HCT116 (cell line): ENCODE data around the gene UBQLN4. TPM values are rescaled to one million over a fixed set of nuclear protein-coding genes. Genes with fewer than 3 reads are reported as not detected.

ENCODE experiments used
- ATAC-seq: fragments of 200-7000 bp; cut with Tn5 transposase; 2 replicates; pipeline ENCODE4 v1.9.1; 2020; ENCODE audit warnings: mild to moderate bottlenecking, moderate library complexity
- BruUV-seq: library from RNA; stranded (reverse); fragments of 400-500 nt; replicated peaks from 2 replicates; lab custom pipeline; 2021; lab: Mats Ljungman, UMichigan
- CTCF ChIA-PET: fragments of 300-600 bp; sonication (Branson Sonifier 250); formaldehyde crosslinking; loops from one replicate; lab custom pipeline; 2021; ENCODE audit warnings: antibody characterized with exemption; lab: Charles Lee
- POLR2A ChIA-PET: fragments of 300-600, 350-600 bp; sonication (Branson Sonifier 250); formaldehyde crosslinking; loops from one replicate; lab custom pipeline; 2021; ENCODE audit warnings: antibody characterized with exemption; lab: Charles Lee
- RAD21 ChIA-PET, 2 experiments: fragments of 300-600 bp; sonication (Branson Sonifier 250); formaldehyde crosslinking; loops; one replicate each; lab custom pipeline; 2023; ENCODE audit warnings: low total read pairs in 2 of 2; ENCODE audit not compliant: uncharacterized antibody in 2 of 2, unreplicated experiment in 2 of 2, low non-redundant PET in 1 of 2; lab: Charles Lee
- DNase-seq: peaks from one replicate; pipeline ENCODE4 v3.0.0-alpha.2; 2010; ENCODE audit warnings: low read depth, low spot score
- H2AFZ ChIP-seq: fragments of 200-600 bp; shearing (Covaris generic), sonication (generic); 2 replicates; pipeline ENCODE4 v1.6.1; 2017; ENCODE audit warnings: low read depth, mixed run types, mixed read lengths, antibody characterized with exemption, low read length; ENCODE audit not compliant: poor library complexity, severe bottlenecking
- H3K27ac ChIP-seq: 2 replicates; pipeline ENCODE4 v1.5.1; 2012; ENCODE audit warnings: low read depth, low read length
- H3K27me3 ChIP-seq: fragments of 200-600 bp; sonication (generic); 2 replicates; pipeline ENCODE4 v1.6.1; 2016; ENCODE audit warnings: mixed run types, low read length, mixed read lengths; ENCODE audit not compliant: insufficient read depth
- H3K36me3 ChIP-seq, 2 experiments: fragments of 200-500 bp in 1 of 2; fragments of 200-600 bp in 1 of 2; sonication (Bioruptor generic) in 1 of 2; sonication (generic) in 1 of 2; 2 replicates each; pipeline versions ENCODE4 v1.5.1 to v1.6.1; 2014 to 2016; ENCODE audit warnings: low read length in 2 of 2, inconsistent platforms in 1 of 2, mixed read lengths in 1 of 2, mixed run types in 1 of 2; ENCODE audit not compliant: insufficient read depth in 2 of 2, control insufficient read depth in 1 of 2
- H3K4me1 ChIP-seq, 2 experiments: fragments of 200-600 bp in 1 of 2; sonication (generic) in 1 of 2; 2 replicates each; pipeline versions ENCODE4 v1.5.1 to v1.6.1; 2012 to 2017; ENCODE audit warnings: low read length in 2 of 2, inconsistent platforms in 1 of 2, mild to moderate bottlenecking in 1 of 2, mixed read lengths in 1 of 2, mixed run types in 1 of 2, moderate library complexity in 1 of 2; ENCODE audit not compliant: insufficient read depth in 2 of 2, control insufficient read depth in 1 of 2
- H3K4me2 ChIP-seq: fragments of 200-600 bp; sonication (generic); 2 replicates; pipeline ENCODE4 v1.6.1; 2017; ENCODE audit warnings: mixed run types, low read length, mixed read lengths
- H3K4me3 ChIP-seq, 2 experiments: fragments of 200-600 bp in 1 of 2; sonication (generic) in 1 of 2; replicated peaks in 1 of 2; 2 replicates each; pipeline ENCODE4 v1.5.1; 2011 to 2016; ENCODE audit warnings: low read length in 2 of 2, control low read depth in 1 of 2, low read depth in 1 of 2, mild to moderate bottlenecking in 1 of 2, mixed read lengths in 1 of 2, mixed run types in 1 of 2
- H3K79me2 ChIP-seq: fragments of 200-600 bp; sonication (generic); 2 replicates; pipeline ENCODE4 v1.6.1; 2017; ENCODE audit warnings: mild to moderate bottlenecking, mixed run types, low read length, moderate library complexity, mixed read lengths; ENCODE audit not compliant: insufficient read depth
- H3K9ac ChIP-seq: fragments of 200-600 bp; sonication (generic); 2 replicates; pipeline ENCODE4 v1.6.1; 2016; ENCODE audit warnings: low read length, mixed read lengths
- H3K9me2 ChIP-seq: fragments of 200-600 bp; sonication (generic), shearing (Covaris generic); 2 replicates; pipeline ENCODE4 v1.6.1; 2017; ENCODE audit warnings: mixed run types, mild to moderate bottlenecking, moderate library complexity; ENCODE audit not compliant: insufficient read depth
- H3K9me3 ChIP-seq, 2 experiments: fragments of 200-500 bp in 1 of 2; fragments of 200-600 bp in 1 of 2; sonication (Bioruptor generic) in 1 of 2; sonication (generic) in 1 of 2; 2 replicates each; pipeline ENCODE4 v1.6.1; 2014 to 2017; ENCODE audit warnings: low read length in 2 of 2, mixed read lengths in 2 of 2, inconsistent platforms in 1 of 2, low read depth in 1 of 2, mild to moderate bottlenecking in 1 of 2, mixed run types in 1 of 2, moderate library complexity in 1 of 2; ENCODE audit not compliant: control insufficient read depth in 1 of 2, insufficient read depth in 1 of 2
- H4K20me1 ChIP-seq: fragments of 200-600 bp; sonication (generic), shearing (Covaris generic); 2 replicates; pipeline ENCODE4 v1.6.1; 2017; ENCODE audit warnings: mixed run types, mild to moderate bottlenecking, moderate library complexity; ENCODE audit not compliant: insufficient read depth
- CTCF ChIP-seq, 3 experiments: fragments of 200-600 bp in 1 of 3; sonication (generic) in 1 of 3; IDR thresholded peaks in 2 of 3; conservative IDR thresholded peaks in 1 of 3; 2 replicates each; pipeline ENCODE4 v1.5.1; 2012 to 2017; ENCODE audit warnings: low read depth in 2 of 3, low read length in 2 of 3, antibody characterized with exemption in 1 of 3, borderline replicate concordance in 1 of 3, control low read depth in 1 of 3, mild to moderate bottlenecking in 1 of 3, mixed read lengths in 1 of 3, mixed run types in 1 of 3, moderate library complexity in 1 of 3; ENCODE audit not compliant: insufficient read depth in 1 of 3
- ELF1 ChIP-seq: IDR thresholded peaks from 2 replicates; pipeline ENCODE4 v1.6.1; 2012; ENCODE audit warnings: low read depth, borderline replicate concordance
- EZH2 ChIP-seq: fragments of 200-600 bp; sonication (generic); IDR thresholded peaks from 2 replicates; pipeline ENCODE4 v1.6.1; 2017; ENCODE audit warnings: antibody characterized with exemption, mixed run types
- POLR2A ChIP-seq: IDR thresholded peaks from 2 replicates; pipeline ENCODE4 v1.7.0; 2011; ENCODE audit warnings: borderline replicate concordance; ENCODE audit not compliant: insufficient read depth, insufficient read length; ENCODE audit errors: extremely low read depth
- POLR2AphosphoS5 ChIP-seq: IDR thresholded peaks from 2 replicates; pipeline ENCODE4 v1.6.1; 2011; ENCODE audit warnings: mild to moderate bottlenecking, low read depth, low read length, moderate library complexity
- SIN3A ChIP-seq: IDR thresholded peaks from 2 replicates; pipeline ENCODE4 v1.6.1; 2012; ENCODE audit warnings: low read depth
- SRF ChIP-seq: IDR thresholded peaks from 2 replicates; pipeline ENCODE4 v1.6.1; 2012; ENCODE audit warnings: low read depth
- ZBTB33 ChIP-seq: IDR thresholded peaks from 2 replicates; pipeline ENCODE4 v1.6.1; 2011; ENCODE audit warnings: mild to moderate bottlenecking, low read length, moderate library complexity; ENCODE audit not compliant: insufficient replicate concordance; ENCODE audit errors: extremely low read depth
- intact Hi-C: fragments of 100-400 bp; cut with micrococcal nuclease; formaldehyde crosslinking; loops from 2 replicates; pipeline ENCODE4 v1.10.0; 2022
- total RNA-seq: library from RNA; stranded (reverse); gene quantifications from one replicate; pipeline ENCODE4 v1.2.1, GENCODE V29; 2021; ENCODE audit not compliant: unreplicated experiment
- TF ChIP-seq, protein P1 (sequence below): IDR thresholded peaks from 2 replicates; pipeline ENCODE4 v1.6.1; 2012
- TF ChIP-seq, protein P2 (sequence below): IDR thresholded peaks from 2 replicates; pipeline ENCODE4 v1.6.1; 2012

Gene UBQLN4
- total RNA-seq, 1 experiment from 2014 or later = 68.4 TPM

- Histone ChIP-seq H3K27me3 (no peaks in the 10 kb centered on the region), H3K9me2 (no peaks in the 10 kb centered on the region), H3K4me3 (no peak overlapping the region), H3K4me1 (peaks cover 53 to 85% of the 10 kb centered on the region in 2 experiments), H3K36me3 (no peaks in the 10 kb centered on the region), H2AFZ (no peak overlapping the region), H3K9ac (no peak overlapping the region), H3K4me2 (no peak overlapping the region), H3K79me2 (no peaks in the 10 kb centered on the region), H3K9me3 (no peaks in the 10 kb centered on the region), H3K27ac (no peak overlapping the region), H4K20me1 (no peaks in the 10 kb centered on the region)
- ATAC-seq = no peak
- ChIA-PET POLR2A (interaction anchor here (1.0 to 6.5 kb wide), 4 partner anchors 15 to 31 kb away, joined by 5 to 56 read pairs (median 24); no protein-coding TSS in a partner anchor), CTCF (interaction anchor here (0.9 to 7.6 kb wide), 3 partner anchors 21 to 30 kb away, joined by 3 to 189 read pairs (median 7); no protein-coding TSS in a partner anchor), RAD21 (interaction anchor here (1.0 to 6.2 kb wide), 2 partner anchors 30 to 31 kb away, joined by 3 to 43 read pairs; no protein-coding TSS in a partner anchor)
- TF ChIP-seq, protein P1, sequence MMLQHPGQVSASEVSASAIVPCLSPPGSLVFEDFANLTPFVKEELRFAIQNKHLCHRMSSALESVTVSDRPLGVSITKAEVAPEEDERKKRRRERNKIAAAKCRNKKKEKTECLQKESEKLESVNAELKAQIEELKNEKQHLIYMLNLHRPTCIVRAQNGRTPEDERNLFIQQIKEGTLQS = no peak
- TF ChIP-seq, protein P2, sequence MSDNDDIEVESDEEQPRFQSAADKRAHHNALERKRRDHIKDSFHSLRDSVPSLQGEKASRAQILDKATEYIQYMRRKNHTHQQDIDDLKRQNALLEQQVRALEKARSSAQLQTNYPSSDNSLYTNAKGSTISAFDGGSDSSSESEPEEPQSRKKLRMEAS = no peak
- TF ChIP-seq ELF1 (no peak), SRF (no peak), CTCF (IDR thresholded peaks at IDR 0.05 in 2 of 3, conservative IDR thresholded peaks at IDR 0.05 in 1 of 3; ENCODE audit: borderline replicate concordance in 1 of 3, insufficient read depth in 1 of 3, low read depth in 2 of 3, low read length in 2 of 3) (no peak), POLR2A (no peak), ZBTB33 (no peak), SIN3A (no peak), POLR2AphosphoS5 (no peak), EZH2 (no peak)
- intact Hi-C loops = no loop called here
- no peak for DNase-seq
- BruUV-seq = no TSS peak
Observed at GRCh38 chr1:156098784-156099183, 45.2 kb upstream of the UBQLN4 start.
